PC-3 (cell line): ENCODE results near the gene SEC24B. TPM values are rescaled to one million over a fixed set of nuclear protein-coding genes. Genes with fewer than 3 reads are reported as not detected.
A peak's percentile ranks its signal among the peaks of the same experiment; 100 is the strongest.

ENCODE experiments used
- ATAC-seq: fragments of 200-7000 bp; cut with Tn5 transposase; 2 replicates; pipeline ENCODE4 v1.9.1; 2020; ENCODE audit warnings: mild to moderate bottlenecking, moderate library complexity
- BruUV-seq: library from RNA; stranded (reverse); fragments of 400-500 nt; replicated peaks from 2 replicates; lab custom pipeline; 2021; lab: Mats Ljungman, UMichigan
- CTCF ChIA-PET: fragments of 300-600 bp; sonication (Branson Sonifier 250); formaldehyde crosslinking; loops from one replicate; lab custom pipeline; 2022; ENCODE audit warnings: antibody characterized with exemption; lab: Charles Lee
- POLR2A ChIA-PET: fragments of 300-600 bp; sonication (Branson Sonifier 250); formaldehyde crosslinking; loops from one replicate; lab custom pipeline; 2022; ENCODE audit warnings: antibody characterized with exemption; ENCODE audit not compliant: unreplicated experiment; lab: Charles Lee
- DNase-seq: peaks from one replicate; pipeline ENCODE4 v3.0.0-alpha.2; 2015
- H2AFZ ChIP-seq: fragments of 300-600 bp; sonication (generic); 2 replicates; pipeline ENCODE4 v1.6.0; 2016; ENCODE audit warnings: antibody characterized with exemption, low read length
- H3F3A ChIP-seq: fragments of 300-600 bp; sonication (generic); one replicate; pipeline ENCODE4 v1.6.0; 2017; ENCODE audit warnings: antibody characterized with exemption, low read length, control low read depth, mild to moderate bottlenecking; ENCODE audit not compliant: unreplicated experiment
- H3K27ac ChIP-seq: fragments of 300-600 bp; sonication (generic); 2 replicates; pipeline ENCODE4 v1.5.1; 2016; ENCODE audit warnings: mild to moderate bottlenecking, low read length
- H3K27me3 ChIP-seq: fragments of 300-600 bp; sonication (generic); 2 replicates; pipeline ENCODE4 v1.6.1; 2016; ENCODE audit warnings: low read length, mixed read lengths
- H3K36me3 ChIP-seq: fragments of 300-600 bp; sonication (generic); 2 replicates; pipeline ENCODE4 v1.6.1; 2016; ENCODE audit warnings: low read depth, mixed run types, low read length, mixed read lengths
- H3K4me1 ChIP-seq: fragments of 300-600 bp; sonication (generic); 2 replicates; pipeline ENCODE4 v1.5.1; 2016; ENCODE audit warnings: low read length; ENCODE audit not compliant: insufficient read depth
- H3K4me2 ChIP-seq: fragments of 300-600 bp; sonication (generic); 2 replicates; pipeline ENCODE4 v1.6.0; 2016; ENCODE audit warnings: low read length
- H3K4me3 ChIP-seq: fragments of 300-600 bp; sonication (generic); 2 replicates; pipeline ENCODE4 v1.5.1; 2016; ENCODE audit warnings: mild to moderate bottlenecking, low read length, mixed read lengths
- H3K79me2 ChIP-seq: fragments of 300-600 bp; sonication (generic); 2 replicates; pipeline ENCODE4 v1.6.1; 2017; ENCODE audit warnings: low read length, mixed read lengths
- H3K9ac ChIP-seq: fragments of 300-600 bp; sonication (generic); 2 replicates; pipeline ENCODE4 v1.6.0; 2016; ENCODE audit warnings: mild to moderate bottlenecking, low read length
- H3K9me2 ChIP-seq: fragments of 300-600 bp; sonication (generic); replicated peaks from 2 replicates; pipeline ENCODE4 v1.6.1; 2016; ENCODE audit warnings: mixed run types, low read length, mixed read lengths
- H3K9me3 ChIP-seq: fragments of 300-600 bp; sonication (generic); 2 replicates; pipeline ENCODE4 v1.6.1; 2016; ENCODE audit warnings: low read length, mixed read lengths
- H4K20me1 ChIP-seq: fragments of 300-600 bp; sonication (generic); 2 replicates; pipeline ENCODE4 v1.6.1; 2016; ENCODE audit warnings: low read length, mixed read lengths
- CTCF ChIP-seq: fragments of 300-600 bp; sonication (generic); conservative IDR thresholded peaks from 2 replicates; pipeline ENCODE4 v1.5.1; 2017; ENCODE audit warnings: antibody characterized with exemption, low read depth, mild to moderate bottlenecking, low read length
- EZH2 ChIP-seq: fragments of 300-600 bp; sonication (generic); IDR thresholded peaks from one replicate; pipeline ENCODE4 v1.6.1; 2017; ENCODE audit warnings: antibody characterized with exemption, mild to moderate bottlenecking, low read length; ENCODE audit not compliant: unreplicated experiment
- EZH2phosphoT487 ChIP-seq: fragments of 300-600 bp; sonication (generic); IDR thresholded peaks from 2 replicates; pipeline ENCODE4 v1.6.1; 2018; ENCODE audit warnings: mild to moderate bottlenecking, antibody characterized with exemption, low read length, borderline replicate concordance
- intact Hi-C: fragments of 100-400 bp; cut with micrococcal nuclease; formaldehyde crosslinking; loops from 2 replicates; pipeline ENCODE4 v1.9.0; 2023
- total RNA-seq: library from RNA; depleted of rRNA; stranded (reverse); fragments of >200 nt; gene quantifications from 2 replicates; pipeline ENCODE4 v1.2.3, GENCODE V29; 2014

Gene SEC24B
- total RNA-seq, 1 experiment from 2014 or later = 11.3 TPM

- Histone ChIP-seq H3K9me2 (no peaks in the 10 kb centered on the region), H3K9me3 (no peaks in the 10 kb centered on the region), H3K4me3 (no peak overlapping the region), H3K79me2 (no peaks in the 10 kb centered on the region), H3K9ac (no peak overlapping the region), H2AFZ (no peak overlapping the region), H3K27ac (no peak overlapping the region), H3K4me2 (no peak overlapping the region), H4K20me1 (no peaks in the 10 kb centered on the region), H3K36me3 (no peaks in the 10 kb centered on the region), H3K4me1 (no peaks in the 10 kb centered on the region), H3K27me3 (peaks cover 19% of the 10 kb centered on the region), H3F3A (no peaks in the 10 kb centered on the region)
- BruUV-seq = no TSS peak
- ChIA-PET CTCF (no interaction called here), POLR2A (no interaction called here)
- intact Hi-C loops = loop anchor here (1.0 kb wide), 2 partner anchors 571 to 723 kb away; no protein-coding TSS in a partner anchor
- peak; percentile 75 for TF ChIP-seq CTCF
- TF ChIP-seq EZH2phosphoT487 = no peak
- ATAC-seq (peak; percentile 51; the same call in 1 of the 2 replicates), DNase-seq (peak; percentile 70)
Measured at GRCh38 chr4:109406337-109406931, 27.2 kb upstream of the SEC24B start.

- BruUV-seq = no TSS peak
- Histone ChIP-seq H4K20me1 (no peaks in the 10 kb centered on the region), H3K36me3 (no peaks in the 10 kb centered on the region), H3K27me3 (peaks cover 12% of the 10 kb centered on the region), H3K9me2 (no peaks in the 10 kb centered on the region), H3K4me2 (no peak overlapping the region), H3K4me1 (no peaks in the 10 kb centered on the region), H3K79me2 (no peaks in the 10 kb centered on the region), H3K9me3 (no peaks in the 10 kb centered on the region), H3K4me3 (no peak overlapping the region), H2AFZ (no peak overlapping the region), H3K27ac (no peak overlapping the region), H3F3A (no peaks in the 10 kb centered on the region), H3K9ac (no peak overlapping the region)
- no peak for TF ChIP-seq EZH2phosphoT487
- TF ChIP-seq EZH2 = no peak
- no peak for TF ChIP-seq CTCF
- POLR2A ChIA-PET = no interaction called here
- ATAC-seq (no peak), DNase-seq (no peak)
- intact Hi-C loops = no loop called here
- CTCF ChIA-PET = no interaction called here
Measured at GRCh38 chr4:109407027-109407737, 26.4 kb upstream of the SEC24B start.

GRCh38 chr4:109408711-109409110 is 24.9 kb upstream of the SEC24B start:
- Histone ChIP-seq H3K9me3 (no peaks in the 10 kb centered on the region), H3K4me2 (no peak overlapping the region), H4K20me1 (no peaks in the 10 kb centered on the region), H3K9ac (no peak overlapping the region), H3K9me2 (no peaks in the 10 kb centered on the region), H3F3A (no peaks in the 10 kb centered on the region), H3K36me3 (no peaks in the 10 kb centered on the region), H3K4me1 (no peaks in the 10 kb centered on the region), H3K27ac (no peak overlapping the region), H2AFZ (no peak overlapping the region), H3K4me3 (no peak overlapping the region), H3K79me2 (no peaks in the 10 kb centered on the region), H3K27me3 (peaks cover 4% of the 10 kb centered on the region; the same call in 1 of the 2 replicates)
- POLR2A ChIA-PET = no interaction called here
- ATAC-seq (no peak), DNase-seq (no peak)
- BruUV-seq = no TSS peak
- CTCF ChIA-PET = interaction anchor here (0.5 kb wide), 1 partner anchor 249 kb away, joined by 3 read pairs; no protein-coding TSS in a partner anchor
- TF ChIP-seq CTCF (no peak), EZH2phosphoT487 (no peak), EZH2 (no peak)
- intact Hi-C loops = no loop called here
